ENCODE data around the gene E2F6.
A peak's percentile ranks its signal among the peaks of the same experiment; 100 is the strongest.
"Not testable (repeated sequence)": the region's sequence is repeated elsewhere in the genome, so short reads cannot be mapped to it uniquely, and the experiment has no call there.

The E2F6 gene

DNA sequence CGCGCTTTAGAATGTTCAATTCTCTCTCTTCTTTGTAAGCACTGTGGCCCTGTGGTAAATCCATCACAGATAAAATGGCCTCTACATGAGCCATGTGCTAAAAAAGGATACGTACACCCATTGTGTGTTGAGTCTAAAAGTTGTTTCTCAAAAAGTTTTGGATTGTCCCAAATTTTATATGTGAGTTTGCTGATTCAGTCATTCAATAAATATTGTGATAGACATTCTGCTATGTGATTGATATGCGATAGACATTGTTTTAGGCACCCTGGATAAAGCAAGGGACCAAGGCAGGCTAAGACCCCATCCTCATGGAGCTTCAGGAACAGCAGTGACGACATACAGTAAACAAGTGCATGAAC is 53.5 kb downstream of the E2F6 start:
- DNase-seq (ENCODE audit: low spot score): no peak

DNA sequence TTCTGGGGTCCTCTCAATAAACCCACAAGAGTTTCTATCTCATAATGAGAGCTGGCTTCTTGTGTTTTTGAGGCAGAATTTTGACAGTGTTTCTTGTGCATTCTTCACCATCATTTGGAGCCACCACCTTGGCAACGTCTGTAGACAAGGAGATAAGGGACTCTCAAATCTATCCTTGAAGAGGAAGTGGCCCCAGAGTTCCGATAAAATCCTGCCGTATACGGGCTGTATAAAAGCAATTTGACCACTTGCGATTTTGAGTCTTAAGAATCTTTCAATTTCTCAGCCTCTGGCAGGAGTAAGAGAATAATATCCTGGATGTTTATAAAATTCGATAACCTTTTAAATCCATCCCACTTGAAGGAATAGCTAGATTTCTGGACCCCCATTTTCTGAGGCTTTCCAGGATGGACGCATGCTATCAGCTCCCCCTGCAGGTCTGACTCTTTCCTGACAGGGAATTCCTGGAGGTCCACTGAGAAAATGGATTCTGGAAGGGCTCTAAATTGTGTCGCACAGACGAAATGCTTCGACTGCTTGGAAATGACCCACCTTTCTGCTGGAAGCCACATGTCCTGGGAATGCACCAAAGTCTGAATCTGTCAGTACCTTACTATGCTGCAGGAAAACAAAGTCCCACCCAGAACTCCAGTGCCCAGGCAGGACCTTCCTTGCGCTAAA is 54.1 kb downstream of the E2F6 start:
- peak; percentile 69 for DNase-seq (ENCODE audit: low spot score)

DNA sequence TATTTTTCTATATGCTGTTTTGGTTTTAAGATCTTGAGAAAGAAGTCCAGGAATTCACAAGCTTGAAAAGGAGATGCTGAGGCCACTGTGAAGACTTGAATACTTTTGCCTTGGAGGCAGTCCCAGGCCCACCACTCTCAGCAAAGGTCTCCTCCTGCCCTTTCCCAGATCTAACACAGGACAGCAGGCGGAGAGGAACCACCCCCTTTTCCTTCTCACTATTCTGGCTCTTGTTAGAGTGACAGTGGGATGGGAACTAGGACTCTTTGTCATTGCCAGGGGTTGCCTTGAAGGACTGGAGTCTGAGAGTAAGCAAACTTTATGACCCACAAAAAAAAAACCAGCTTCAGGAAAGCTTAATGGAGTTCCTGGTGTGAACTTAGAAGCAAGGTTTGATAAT is 54.7 kb downstream of the E2F6 start:
- no peak for DNase-seq (ENCODE audit: low spot score)

DNA sequence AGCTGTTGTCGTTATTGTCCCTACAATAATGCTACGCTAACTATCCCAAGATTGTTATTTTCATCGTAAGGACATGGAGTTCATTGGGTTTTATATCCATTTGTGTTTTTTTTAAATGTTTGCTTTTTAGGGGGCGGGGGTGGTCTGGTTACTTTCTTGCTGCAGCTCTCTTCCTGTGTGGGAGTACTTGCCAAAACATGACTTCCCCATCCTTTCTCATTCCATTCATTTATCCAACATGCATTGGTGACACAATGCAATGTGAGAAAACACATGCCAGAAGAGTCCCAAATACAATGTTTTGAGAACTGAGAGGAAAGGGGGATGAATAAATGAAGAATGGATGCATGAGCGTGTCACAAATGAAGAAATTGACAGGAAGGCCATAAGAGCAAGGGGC is 55.9 kb downstream of the E2F6 start:
- no peak for DNase-seq (ENCODE audit: low spot score)

DNA sequence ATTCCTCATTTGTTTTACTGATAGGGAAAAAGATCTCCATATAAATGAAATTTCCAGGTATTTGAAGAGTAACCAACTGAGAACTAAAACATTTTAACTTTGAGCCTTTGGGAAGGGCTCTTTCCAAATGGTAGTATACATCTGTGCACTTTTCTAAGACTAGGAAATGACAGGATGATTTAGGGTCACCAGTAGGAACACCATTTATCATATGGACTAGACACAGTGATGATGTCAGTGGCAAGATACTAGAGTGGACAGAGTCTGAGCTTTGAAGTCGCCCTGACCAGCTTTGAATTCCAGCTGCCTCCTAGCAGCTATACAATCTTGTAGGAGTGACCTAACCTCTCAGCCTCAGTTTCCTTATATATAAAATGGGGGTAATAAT is 56.4 kb downstream of the E2F6 start:
- DNase-seq (ENCODE audit: low spot score): no peak

DNA sequence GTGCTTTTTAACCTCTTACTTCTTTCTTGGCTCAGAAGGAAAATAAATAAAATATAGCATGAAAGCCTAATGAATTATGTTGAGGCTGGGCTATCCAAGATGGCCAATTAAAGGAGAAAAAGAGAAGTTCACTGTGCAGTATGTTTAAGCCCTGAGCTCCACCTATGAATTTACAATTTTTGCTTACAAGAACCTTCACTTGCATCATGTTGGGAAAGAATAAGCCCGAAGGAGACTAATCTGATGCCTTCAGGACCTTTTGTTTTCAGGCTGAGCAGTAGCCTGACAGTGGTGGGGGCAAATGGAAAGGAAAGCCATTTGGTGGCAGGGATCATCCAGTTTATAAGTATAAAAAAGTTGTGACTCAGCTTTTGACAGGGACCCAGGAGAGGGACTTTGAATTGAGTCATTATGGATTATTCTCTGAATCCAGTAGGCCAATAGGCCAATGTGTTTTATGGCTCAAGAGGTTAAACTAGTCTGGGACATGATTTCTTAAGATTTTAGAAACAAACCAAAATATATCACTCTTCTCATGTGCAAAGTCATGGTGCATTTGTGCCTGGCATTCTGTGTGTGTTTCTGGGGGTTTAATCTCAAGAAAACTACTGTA is 56.9 kb downstream of the E2F6 start:
- peak; percentile 27 for DNase-seq (ENCODE audit: low spot score)

DNA sequence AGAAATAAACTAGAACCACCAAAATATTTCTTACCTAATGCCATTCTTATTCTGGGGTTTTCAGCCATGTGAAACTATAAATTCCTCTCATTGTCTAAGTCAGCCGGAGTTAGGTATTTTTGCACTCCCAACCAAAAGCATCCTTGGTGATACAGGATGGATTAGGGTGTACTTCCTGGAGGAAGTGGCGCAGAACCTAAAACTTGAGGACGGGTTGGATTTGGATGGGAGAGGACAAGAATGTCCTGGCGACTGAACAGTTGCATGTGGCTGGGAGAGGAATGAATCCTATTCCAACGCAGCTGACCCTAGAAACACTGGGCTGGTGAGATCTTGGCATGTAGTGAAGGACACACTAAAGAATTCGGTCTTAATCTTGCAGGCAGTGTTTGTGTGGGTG is 58.5 kb downstream of the E2F6 start:
- no peak for DNase-seq (ENCODE audit: low spot score)

DNA sequence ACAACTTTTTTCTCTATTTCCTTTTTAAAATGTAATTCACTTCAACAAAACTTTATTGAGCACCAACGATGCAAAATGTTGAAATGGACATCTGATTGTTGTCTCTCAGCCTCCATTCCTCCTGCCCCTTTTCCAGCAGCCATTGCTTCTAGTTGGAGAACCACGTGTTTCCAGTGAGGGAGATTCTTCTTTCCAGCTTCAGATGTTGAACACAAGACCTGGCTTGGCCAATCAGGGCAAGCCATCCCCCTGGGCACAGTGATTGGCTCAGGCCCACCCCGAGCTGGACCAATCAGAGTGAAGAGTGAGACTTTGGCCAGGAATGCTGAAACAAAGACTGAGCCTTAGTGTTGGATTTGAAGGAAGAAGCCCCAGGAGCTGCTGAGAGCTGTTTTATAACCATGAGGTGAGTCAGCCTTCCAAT is 59.0 kb downstream of the E2F6 start:
- DNase-seq (ENCODE audit: low spot score): peak; percentile 81

DNA sequence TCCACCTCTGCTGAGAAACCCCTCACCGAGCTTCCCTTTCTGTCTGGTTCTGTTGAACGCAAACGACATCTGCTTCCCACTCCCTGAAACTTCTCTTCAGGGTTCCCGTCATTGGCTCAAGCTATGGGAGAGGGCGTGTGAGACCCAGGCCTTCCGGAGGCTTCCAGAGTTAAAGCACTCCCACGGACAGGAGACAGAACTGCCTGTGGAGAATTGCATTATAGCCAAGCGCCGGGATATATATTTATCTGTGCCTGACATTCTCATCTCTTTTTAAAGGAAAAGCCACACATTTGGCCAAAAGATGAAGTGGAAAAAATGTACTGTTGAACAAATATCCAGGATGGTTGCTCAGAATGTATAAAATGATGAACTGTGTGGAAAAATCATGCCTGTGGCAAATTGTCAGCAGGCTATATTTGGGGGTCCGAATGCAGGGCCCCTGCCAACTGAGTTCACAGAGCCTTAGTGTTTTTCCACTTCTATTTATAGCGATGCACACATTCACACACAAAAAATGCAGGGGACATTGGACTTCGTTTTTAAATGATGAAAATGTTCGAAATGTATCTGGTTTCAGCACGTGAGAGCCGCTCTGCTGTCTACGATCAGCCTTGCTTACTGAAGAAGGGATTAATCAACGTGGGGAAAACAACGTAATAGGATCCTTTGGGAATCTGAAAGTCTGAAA is 59.5 kb downstream of the E2F6 start:
- DNase-seq (ENCODE audit: low spot score): peak; percentile 18

DNA sequence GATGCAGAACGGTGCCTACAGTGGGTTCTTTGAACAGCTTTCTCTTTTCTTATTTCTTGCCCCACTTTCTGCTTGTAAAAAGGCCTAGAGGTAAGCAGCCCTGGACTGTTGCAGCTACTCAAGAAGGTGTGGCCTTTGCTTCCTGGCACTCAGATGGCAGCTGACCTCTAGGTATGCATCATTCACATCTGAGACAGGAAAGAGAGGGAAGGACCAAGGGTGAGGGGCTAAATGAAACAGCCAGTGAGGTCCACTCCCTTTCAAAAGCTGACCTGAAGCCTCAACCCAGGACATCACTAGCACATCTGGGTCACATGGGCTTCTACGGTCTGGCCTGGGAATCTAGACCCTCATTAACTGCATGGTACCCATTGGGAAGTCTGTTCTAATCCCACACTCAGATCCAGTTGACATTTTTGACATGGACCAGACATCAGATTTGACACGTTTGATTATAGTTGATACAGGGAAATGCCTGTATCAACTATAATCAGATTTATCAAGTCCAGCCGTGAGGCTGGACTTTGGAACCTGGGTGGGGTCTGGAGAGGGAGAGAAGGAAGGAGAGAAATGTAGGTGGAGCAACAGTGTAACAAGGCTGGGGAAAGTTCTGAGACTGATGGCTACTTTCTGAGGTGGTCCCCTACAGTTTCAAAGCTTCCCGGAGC is 60.2 kb downstream of the E2F6 start:
- DNase-seq (ENCODE audit: low spot score): no peak

DNA sequence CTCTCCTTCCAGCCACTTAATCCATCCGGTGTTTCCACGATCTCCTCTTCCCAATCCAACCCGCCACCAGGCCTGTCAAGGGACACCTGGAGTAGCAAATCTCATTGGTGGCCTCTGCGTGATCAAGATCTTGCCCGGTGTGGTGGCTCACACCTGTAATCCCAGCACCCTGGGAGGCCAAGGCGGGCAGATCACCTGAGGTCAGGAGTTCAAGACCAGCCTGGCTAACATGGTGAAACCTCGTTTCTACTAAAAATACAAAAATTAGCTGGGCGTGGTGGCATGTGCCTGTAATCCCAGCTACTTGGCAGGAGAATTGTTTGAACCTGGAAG is 60.9 kb downstream of the E2F6 start:
- DNase-seq (ENCODE audit: low spot score): not testable (repeated sequence)

DNA sequence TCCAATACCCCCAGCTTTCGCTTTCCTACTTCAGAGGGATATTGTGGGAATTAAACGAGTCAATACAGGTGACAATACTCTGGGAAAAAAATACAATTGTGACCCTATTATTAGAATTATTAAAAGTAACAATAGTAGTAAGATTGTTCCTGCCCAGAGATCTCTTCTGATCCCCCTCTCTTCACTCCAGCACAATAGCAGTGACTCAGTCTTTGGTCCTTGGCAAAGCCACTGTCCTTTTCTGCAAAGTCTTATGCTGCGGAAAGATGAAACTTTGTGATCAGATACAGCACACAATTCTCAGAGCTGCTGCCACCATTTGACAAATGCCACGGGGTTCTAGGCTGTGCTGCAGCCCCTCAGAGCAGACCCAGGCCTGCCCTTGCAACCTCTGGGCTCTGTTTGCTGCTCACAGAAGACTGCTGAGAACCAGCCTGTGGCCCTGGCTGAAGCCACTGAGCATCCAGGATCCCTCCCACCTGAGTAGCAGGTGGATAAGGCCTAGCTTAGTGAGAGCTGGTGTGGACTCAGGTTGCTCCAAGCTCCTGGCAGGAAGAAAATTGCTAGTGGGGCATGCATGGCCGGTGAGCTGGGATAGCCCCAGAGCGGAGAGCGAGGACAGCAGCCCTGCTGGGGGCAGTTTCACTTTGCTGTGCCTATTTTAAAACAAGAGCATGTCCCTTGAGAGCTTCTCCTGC is 61.4 kb downstream of the E2F6 start:
- no peak for DNase-seq (ENCODE audit: low spot score)

DNA sequence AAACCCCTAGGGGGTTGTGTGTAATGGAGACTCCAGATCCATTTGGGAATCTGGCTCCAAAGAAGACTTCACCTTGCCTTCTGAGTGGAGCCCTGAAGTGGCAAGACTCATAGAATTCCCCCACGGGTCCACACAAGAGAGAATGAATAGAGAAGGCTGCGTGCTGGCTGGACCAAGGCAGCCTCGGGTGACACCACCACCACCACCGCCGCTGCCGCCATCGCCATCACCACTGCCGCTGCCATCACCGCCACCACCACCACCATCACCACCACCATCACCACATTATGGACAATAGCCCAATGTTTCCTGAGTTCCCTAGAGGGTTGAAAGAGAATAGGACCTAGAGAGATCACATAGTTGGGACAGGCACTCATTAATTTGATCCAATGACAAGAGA is 63.5 kb downstream of the E2F6 start:
- no peak for DNase-seq (ENCODE audit: low spot score)

DNA sequence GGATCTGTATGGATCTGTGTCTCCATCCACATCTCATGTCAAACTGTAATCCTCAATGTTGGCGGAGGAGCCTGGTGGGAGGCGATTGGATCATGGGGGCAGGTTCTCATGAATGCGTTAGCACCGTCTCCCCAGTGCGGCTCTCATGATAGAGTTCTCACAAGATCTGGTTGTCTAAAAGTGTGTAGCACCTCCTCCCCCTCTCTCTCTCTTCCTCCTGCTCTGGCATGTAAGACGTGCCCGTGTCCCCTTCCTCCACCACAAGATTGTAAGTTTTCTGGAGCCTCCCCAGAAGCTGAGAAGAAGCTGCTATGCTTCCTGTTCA is 66.6 kb downstream of the E2F6 start:
- no peak for DNase-seq (ENCODE audit: low spot score)

DNA sequence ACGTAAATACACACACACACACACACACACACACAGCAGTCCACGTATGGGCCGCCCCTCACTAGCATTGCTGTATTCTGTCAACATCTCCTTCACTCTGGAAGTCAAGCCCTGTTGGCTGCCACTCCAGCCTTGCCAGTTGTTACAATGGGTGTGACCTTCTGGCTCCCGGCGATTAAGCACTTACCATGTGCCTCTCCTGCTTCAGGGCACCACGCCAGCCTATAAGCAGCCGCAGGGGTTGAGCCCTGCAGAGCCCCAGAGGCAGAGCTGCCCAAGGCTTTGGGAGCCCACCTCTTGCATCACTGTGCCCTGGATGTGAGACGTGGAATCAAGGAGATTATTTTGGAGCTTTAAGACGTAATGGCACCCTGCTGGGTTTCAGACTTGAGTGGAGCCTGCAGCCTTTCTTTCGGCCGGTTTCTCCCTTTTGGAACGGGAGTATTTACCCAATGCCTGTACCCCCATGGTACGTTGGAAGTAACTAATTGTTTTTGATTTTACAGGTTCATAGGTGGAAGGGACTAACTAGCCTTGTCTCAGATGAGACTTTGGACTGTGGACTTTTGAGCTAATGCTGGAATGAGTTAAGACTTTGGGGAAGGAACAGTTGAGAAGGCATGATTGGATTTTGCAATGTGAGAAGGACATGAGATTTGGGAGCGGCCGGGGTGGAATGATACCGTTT is 67.1 kb downstream of the E2F6 start:
- no peak for DNase-seq (ENCODE audit: low spot score)

DNA sequence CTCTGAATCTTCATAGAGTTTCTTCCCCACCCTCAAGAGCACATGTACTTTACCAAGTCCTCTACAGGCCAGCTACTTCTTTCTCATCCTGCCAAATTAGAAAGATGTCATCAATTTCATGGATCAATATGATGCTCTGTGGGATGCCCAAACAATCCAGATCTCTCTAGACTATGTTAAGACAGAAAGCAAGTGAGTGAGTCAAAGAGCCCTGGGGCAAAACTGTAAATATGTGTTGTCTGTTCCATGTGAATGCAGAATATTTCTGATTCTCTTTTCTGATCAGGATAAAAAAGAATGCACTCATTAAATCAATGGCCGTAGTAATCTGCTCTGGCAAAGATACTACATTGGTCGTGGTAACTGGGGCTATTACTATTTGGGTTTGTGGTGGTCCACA is 68.4 kb downstream of the E2F6 start:
- no peak for DNase-seq (ENCODE audit: low spot score)

DNA sequence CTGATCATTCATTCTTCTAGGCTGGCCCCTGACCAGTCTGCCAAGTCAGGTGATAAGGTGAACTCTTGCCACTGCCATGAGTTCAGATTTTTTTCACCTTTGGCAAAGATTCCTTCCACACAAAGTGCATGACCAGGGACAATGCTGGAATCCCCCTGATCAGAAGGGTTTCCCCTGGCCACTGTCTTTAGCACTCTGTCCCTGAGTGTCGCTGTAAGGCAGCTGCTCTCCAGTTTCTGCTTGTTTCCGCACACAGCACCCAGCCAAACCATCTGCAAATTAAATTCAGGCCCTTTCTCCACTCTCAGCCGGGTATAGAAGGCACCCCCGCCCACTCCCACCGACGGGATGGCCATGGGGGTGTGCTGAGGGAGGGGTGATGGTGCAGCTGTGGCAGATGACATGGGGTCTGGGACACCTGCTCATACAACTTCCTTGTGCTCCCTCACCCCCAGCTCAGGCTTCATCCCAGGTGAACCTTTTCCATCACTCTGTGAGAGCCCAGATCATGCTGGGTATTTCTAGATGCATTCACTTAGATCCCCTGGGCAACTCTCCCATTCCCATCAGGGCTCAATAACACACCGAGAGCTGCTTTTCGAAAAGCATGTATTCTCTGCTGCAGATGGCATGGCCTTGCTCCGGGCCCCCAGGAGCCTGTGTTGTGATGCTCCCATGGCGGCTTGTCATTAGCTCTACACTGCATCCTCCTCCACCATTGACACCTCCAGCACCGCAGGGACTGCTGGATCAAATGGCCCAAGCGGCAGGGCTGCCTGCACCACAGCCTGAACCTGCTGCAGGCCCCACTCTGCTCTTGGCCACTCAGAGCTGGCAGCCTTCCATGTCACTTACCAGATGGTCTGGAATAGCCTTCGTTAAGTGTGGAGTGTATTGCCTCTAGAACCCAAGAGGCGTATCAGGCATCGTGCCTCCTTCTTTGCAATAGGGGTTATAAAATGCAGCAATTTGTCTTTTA is 69.2 kb downstream of the E2F6 start:
- no peak for DNase-seq (ENCODE audit: low spot score)

DNA sequence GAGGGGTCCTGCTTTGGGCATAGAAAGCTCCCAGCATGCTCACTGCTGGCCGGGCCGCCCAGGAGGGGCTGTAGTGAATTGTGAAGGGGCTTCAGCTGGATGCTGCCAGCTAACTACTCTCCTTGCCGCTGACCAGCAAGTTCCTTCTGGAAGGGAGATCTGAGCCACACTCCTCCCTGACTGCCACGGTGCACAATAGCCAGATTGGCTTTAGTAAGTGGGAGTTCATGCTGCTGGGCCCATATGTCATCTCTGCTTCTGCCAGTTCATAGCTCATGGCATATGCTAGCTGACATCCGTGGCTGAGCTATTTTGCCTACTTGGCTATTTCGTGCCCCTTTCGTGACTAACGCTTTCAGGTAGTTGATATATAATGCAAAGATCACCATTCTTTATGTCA is 69.9 kb downstream of the E2F6 start:
- no peak for DNase-seq (ENCODE audit: low spot score)

DNA sequence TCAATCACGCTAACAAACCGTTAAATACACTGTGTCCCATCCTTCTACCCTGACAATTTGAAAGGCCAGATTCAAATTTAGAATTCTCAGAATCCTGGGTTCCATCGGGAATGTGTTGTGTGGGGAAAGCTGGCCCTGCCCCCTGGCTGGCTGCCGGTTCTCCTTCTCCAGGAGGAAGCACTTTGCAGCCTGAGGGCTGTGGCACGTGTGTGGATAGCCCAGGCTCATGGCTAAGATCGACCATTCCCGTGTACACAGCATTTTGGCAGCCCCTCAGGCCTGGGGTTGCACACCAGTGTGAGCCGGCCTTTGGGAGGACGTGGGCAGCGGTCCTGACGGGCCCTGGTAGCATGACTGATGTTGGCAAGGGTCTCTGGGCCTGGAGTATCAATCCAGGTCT is 70.6 kb downstream of the E2F6 start:
- DNase-seq (ENCODE audit: low spot score): no peak

All from AG20443 (cell line).